NCI-H146 (cell line): Measurements from ENCODE around the gene FGF11.
"Not testable (repeated sequence)": the region's sequence is repeated elsewhere in the genome, so short reads cannot be mapped to it uniquely, and the experiment has no call there.

Experiments used
- DNase-seq: peaks from one replicate; lab custom pipeline; 2025; lab: John Stamatoyannopoulos, UW

FGF11 gene

DNA sequence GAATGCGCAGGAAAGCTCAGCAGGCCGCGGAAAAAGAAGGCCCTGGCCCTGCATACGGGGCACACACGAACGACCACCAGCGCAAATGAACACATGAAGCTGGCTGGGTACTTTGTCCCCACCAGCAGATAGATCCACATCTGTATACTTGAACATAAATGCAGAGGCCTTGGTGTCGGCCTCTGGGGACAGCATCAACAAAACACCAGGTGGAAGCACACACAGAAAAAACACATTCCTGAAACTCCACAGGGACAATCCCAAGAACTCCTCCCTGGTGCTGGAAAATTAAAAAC, 40.7 kb downstream of the FGF11 start:
- no peak for DNase-seq

DNA sequence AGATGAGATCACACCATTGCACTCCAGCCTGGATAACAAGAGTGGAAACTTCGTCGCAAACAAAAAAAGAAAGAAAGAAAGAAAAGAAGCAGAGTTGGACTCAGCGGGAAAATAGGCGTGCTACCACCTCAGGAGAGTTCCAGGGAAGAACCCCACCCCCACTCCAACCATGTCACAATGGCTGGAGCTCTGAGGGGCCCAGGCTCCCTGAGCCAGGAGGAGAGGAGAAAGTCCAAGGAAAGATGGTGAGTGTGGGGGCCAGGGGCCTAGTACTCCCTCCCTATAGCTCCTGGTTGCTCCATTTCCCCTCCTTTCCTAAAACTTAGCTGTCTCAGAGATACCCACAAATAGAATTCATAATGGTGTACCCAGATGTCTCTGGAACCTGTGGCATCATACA, 42.0 kb downstream of the FGF11 start, which contains the start of gene SLC35G6:
Gene SLC35G6, plus strand, starts transcription at position 172 of the 400 bp plus-strand sequence. Its CDS starts 71 bp downstream, at position 243.
- DNase-seq, result not testable (repeated sequence)

DNA sequence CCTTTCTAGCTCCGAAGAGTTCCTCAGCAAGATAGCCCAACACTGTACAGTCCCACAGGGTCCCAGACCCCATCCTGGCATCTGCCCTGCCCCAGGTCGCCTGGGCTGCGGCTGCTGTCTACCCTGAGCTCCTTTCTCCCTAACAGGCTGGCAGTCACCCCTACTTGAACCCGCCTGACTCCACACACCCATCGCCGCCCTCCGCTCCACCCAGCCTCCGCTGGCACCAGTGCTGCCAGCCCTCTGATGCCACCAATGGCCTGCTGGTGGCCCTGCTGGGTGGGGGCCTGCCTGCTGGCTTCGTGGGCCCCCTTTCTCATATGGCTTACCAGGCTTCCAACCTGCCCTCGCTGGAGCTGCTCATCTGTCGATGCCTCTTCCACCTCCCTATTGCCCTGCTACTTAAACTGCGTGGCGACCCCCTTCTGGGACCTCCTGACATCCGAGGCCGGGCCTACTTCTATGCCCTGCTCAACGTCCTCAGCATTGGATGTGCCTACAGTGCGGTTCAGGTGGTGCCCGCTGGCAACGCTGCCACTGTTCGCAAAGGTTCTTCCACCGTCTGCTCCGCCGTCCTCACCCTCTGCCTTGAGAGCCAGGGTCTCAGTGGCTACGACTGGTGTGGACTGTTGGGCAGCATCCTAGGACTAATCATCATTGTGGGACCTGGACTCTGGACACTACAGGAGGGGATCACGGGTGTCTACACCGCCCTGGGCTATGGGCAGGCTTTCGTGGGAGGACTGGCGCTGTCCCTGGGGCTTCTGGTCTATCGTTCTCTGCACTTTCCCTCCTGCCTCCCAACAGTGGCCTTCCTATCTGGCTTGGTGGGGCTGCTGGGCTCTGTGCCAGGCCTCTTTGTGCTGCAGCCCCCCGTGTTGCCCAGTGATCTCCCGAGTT, 42.8 kb downstream of the FGF11 start:
- not testable (repeated sequence) for DNase-seq

DNA sequence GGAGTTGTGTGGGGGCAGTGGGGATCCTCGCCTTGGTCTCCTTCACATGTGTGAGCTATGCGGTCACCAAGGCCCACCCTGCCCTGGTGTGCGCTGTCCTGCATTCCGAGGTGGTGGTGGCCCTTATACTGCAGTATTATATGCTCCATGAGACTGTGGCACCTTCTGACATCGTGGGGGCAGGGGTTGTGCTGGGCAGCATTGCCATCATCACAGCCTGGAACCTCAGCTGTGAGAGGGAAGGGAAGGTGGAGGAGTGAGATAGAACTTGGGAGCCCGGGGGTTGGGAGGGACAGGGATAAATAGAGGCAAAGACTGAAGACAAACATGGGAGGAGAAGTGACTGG, 43.4 kb downstream of the FGF11 start:
- DNase-seq, result not testable (repeated sequence)

DNA sequence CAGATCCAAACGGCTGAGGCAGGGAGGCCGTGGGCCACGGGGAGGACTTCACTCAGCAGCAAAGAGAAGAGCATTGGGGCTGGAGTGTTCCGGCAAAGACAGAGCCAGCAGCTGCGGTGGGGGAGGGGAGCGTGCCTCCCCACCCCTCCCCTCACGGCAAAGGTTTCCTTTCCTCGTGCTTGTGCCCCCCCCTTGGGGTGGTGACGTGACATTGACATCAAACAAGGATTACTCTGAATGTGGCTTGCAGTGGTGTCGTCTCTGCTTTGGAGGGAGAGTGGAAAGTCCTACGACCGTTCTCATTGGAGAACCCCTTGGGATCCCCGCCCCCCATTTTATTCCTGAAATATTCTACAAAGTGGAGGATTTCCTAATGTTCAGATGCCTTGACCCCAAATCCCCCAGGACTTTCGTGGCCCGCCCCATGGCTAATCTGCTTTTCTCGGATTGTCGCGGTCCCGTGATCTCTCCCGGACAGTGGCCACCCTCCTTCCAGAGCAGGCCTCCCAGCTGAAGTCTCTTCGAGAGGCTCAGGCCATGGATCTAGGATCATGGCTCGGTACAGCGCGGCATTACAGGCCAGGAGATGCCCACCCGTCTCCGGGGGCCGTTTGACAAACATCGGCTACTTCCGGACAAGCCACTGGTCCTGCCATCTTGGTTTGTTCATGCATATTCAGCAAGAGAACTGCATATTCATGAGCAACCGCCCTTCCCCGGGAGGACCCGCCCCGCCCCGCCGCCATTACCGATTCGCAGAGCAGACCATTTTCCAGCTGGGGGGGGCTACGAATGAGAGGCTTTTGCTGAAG, 44.1 kb downstream of the FGF11 start:
- DNase-seq, result peak; percentile 93

DNA sequence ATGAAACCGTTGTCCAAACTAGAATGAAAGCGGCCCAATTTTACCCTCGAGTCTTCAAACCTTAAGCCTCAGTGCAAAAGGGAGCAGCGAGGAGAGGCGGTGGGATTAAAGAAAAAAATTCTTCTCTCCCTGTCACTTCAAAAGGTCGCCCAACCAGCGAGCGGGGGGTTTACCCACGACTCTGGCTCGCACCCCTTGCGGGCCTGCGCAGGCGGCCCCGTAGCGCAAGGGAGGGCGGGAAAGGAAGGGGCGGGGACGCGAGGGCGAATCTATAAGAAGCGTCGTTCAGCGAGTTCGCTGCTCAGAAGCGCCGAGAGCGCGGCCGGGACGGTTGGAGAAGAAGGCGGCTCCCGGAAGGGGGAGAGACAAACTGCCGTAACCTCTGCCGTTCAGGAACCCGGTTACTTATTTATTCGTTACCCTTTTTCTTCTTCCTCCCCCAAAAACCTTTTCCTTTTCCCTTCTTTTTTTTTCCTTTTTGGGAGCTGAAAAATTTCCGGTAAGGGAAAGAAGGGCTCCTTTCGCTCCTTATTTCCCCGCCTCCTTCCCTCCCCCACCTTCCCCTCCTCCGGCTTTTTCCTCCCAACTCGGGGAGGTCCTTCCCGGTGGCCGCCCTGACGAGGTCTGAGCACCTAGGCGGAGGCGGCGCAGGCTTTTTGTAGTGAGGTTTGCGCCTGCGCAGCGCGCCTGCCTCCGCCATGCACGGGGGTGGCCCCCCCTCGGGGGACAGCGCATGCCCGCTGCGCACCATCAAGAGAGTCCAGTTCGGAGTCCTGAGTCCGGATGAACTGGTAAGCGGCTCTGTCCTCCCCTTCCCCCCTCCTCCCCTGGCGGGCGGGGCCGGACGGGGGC, 45.0 kb downstream of the FGF11 start, which contains the start of gene POLR2A:
Gene POLR2A, plus strand, starts transcription at position 300 of the 852 bp plus-strand sequence.
- DNase-seq, result peak; percentile 97

DNA sequence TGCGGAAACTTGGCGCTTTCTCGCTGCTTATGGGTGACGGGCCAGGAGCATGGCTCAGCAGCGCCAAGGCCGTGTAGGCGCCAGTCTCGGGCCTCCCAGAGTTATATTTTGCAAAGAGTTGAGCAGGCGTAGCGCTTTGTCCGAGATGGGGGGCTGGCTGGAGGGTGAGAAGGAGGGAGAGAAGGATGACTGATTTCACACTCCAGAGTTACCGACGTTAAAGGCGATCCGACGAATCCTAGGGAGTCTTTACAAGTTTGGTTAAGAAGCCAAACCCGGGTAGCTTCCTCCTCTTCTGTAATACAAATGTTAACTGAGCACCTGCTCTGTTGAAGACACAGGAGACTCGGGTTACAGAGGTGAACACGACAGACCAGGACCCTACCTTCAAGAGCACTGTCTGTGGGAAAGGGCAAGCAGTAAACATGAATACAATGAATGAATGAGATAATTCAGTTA, 45.6 kb downstream of the FGF11 start:
- peak; percentile 43 for DNase-seq

DNA sequence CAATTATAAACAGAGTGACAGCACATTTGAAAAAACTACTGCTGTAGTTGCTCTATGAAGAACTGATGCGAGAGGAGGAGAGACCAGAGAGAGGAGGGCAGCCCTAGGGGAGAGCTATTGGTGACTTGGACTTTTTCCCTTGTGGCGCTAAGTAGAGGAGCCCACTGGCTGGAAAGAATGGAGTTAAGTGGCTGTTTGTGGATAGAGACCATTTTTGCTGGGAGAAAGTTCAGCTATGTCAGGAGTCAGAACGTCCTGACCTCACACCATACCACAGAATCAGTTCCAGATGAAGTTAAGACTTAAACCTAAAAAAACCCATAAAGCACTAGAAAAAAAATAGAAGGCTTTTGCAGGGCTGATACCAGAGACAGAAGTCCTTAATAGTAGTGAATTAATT, 46.9 kb downstream of the FGF11 start:
- DNase-seq, result no peak

DNA sequence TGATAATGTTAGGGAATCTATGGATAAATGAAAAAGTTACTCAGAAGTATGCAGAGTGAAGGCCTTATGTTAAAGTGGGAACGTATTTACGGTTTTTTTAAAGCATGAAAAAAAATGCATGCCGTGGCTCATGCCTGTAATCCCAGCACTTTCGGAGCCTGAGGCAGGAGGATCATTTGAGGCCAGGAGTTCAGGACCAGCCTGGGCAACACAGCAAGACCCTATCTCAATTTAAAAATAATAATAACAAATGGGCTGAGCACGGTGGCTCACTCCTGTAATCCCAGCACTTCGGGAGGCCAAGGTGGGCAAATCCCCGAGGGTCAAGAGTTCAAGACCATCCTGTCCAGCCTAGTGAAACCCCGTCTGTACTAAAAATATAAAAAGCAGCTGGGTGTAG, 50.8 kb downstream of the FGF11 start:
- DNase-seq, result no peak

DNA sequence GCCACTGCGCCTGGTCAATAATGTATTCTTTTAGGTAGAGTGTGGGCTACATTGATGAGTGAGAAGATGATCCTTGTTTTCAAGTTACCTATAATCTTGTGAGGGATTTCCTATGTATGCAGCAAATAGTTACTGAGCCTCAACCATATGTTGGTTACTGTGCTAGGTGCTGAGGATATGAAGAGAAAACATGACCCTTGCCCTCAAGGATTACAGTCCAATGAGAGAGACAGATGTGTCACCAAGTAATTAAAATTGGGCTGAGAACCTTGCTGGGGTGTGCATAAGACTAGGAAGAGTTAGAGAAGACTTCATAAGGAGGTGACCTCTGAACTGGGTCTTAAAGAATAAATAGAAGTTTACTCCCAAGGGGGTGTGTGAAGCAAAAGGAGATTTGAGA, 52.3 kb downstream of the FGF11 start:
- DNase-seq, result no peak

DNA sequence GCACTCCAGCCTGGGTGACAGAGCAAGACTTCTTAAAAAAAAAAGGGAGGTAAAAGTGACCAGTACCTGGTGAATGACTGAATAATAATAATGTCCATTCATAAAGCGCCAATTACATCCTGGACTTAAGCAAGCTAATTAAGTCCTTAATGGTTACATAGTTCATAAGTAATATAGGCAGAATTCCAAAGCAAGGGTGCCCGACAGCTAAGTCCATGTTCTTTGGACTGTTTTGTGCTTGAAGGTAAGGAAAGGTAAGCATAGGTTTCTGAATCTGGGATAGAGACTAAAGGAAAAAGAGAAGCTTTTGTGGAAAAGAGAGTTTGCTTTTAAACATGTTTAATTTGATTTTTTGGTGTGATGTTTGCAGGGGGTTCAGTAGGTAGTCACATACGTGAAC, 54.6 kb downstream of the FGF11 start:
- DNase-seq, result no peak
